Gastroesophageal sphincter (tissue), 4 donors: ENCODE data around the gene SIRPA. TPM values are rescaled to one million over a fixed set of nuclear protein-coding genes. Genes with fewer than 3 reads are reported as not detected.

Experiments
- ATAC-seq: fragments of 150-250 bp; one replicate; pipeline ENCODE4 v1.9.1; 2016; ENCODE audit warnings: mild to moderate bottlenecking, moderate library complexity
- H3K27ac ChIP-seq, 4 donors: fragments of 200-600 bp; sonication (generic) in 3 of 4; 1 replicate in 3 of 4; 2 replicates in 1 of 4; pipeline ENCODE4 v1.5.1; 2016 to 2019
- H3K27me3 ChIP-seq: fragments of 200-600 bp; sonication (generic); one replicate; pipeline ENCODE4 v1.5.1; 2019
- H3K36me3 ChIP-seq, 2 donors: fragments of 200-600 bp; sonication (generic); one replicate each; pipeline ENCODE4 v1.5.1; 2019; ENCODE audit warnings: control low read depth in 1 of 2
- H3K4me1 ChIP-seq, 3 donors: fragments of 200-600 bp; sonication (generic); 1 replicate in 2 of 3; 2 replicates in 1 of 3; pipeline ENCODE4 v1.5.1; 2016 to 2019; ENCODE audit warnings: control low read depth in 2 of 3
- H3K4me3 ChIP-seq, 2 donors: fragments of 200-600 bp; sonication (generic); one replicate each; pipeline ENCODE4 v1.5.1; 2019; ENCODE audit warnings: mild to moderate bottlenecking in 1 of 2, moderate library complexity in 1 of 2
- H3K9me3 ChIP-seq, 3 donors: fragments of 200-600 bp; sonication (generic); one replicate each; pipeline ENCODE4 v1.5.1; 2017 to 2019; ENCODE audit warnings: control low read depth in 2 of 3
- EP300 ChIP-seq: sonication (generic); formaldehyde crosslinking; IDR thresholded peaks from one replicate; pipeline ENCODE4 v1.6.1; 2017; ENCODE audit warnings: antibody characterized with exemption, mild to moderate bottlenecking
- POLR2A ChIP-seq, 2 donors: fragments of 450-650 bp; IDR thresholded peaks; one replicate each; pipeline ENCODE4 v1.6.1; 2017; ENCODE audit warnings: antibody characterized with exemption in 2 of 2, mild to moderate bottlenecking in 2 of 2, moderate library complexity in 1 of 2
- POLR2AphosphoS5 ChIP-seq: sonication (generic); formaldehyde crosslinking; IDR thresholded peaks from one replicate; pipeline ENCODE4 v1.6.1; 2017; ENCODE audit warnings: antibody characterized with exemption
- WGBS, 2 donors: methylation state at CpG; one replicate each; pipeline ENCODE4 v1.1.5; 2018; ENCODE audit warnings: low coverage in 1 of 2; 5-methylcytosine and 5-hydroxymethylcytosine counted together
- total RNA-seq, 4 donors: library from RNA; depleted of rRNA; stranded (reverse); fragments of >200 nt; gene quantifications; one replicate each; pipeline ENCODE4 v1.1.0, GENCODE V29; 2016
- TF ChIP-seq, protein P1 (sequence below), 4 experiments: fragments of 200-600 bp in 2 of 4; fragments of 450-650 bp in 2 of 4; sonication (generic) in 1 of 4; IDR thresholded peaks; one replicate each; pipeline ENCODE4 v1.5.1; 2017 to 2019; ENCODE audit warnings: antibody characterized with exemption in 4 of 4, mild to moderate bottlenecking in 2 of 4, moderate library complexity in 2 of 4

The SIRPA gene
- total RNA-seq, 4 donors from 2014 or later: 11.7 to 31.7 (median 27.4) TPM

DNA sequence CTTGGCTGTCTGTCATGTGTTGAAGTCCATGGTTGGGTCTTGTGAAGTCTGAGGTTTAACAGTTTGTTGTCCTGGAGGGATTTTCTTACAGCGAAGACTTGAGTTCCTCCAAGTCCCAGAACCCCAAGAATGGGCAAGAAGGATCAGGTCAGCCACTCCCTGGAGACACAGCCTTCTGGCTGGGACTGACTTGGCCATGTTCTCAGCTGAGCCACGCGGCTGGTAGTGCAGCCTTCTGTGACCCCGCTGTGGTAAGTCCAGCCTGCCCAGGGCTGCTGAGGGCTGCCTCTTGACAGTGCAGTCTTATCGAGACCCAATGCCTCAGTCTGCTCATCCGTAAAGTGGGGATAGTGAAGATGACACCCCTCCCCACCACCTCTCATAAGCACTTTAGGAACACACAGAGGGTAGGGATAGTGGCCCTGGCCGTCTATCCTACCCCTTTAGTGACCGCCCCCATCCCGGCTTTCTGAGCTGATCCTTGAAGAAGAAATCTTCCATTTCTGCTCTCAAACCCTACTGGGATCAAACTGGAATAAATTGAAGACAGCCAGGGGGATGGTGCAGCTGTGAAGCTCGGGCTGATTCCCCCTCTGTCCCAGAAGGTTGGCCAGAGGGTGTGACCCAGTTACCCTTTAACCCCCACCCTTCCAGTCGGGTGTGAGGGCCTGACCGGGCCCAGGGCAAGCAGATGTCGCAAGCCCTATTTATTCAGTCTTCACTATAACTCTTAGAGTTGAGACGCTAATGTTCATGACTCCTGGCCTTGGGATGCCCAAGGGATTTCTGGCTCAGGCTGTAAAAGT, 43.5 kb downstream of the SIRPA start:
- peaks cover 0 to 25% (median 16%) of the 10 kb centered on the region in 3 donors for H3K4me1 ChIP-seq
- no peak for ATAC-seq
- no peaks in the 10 kb centered on the region for H3K9me3 ChIP-seq
- H3K27me3 ChIP-seq: no peaks in the 10 kb centered on the region
- TF ChIP-seq, protein P1, sequence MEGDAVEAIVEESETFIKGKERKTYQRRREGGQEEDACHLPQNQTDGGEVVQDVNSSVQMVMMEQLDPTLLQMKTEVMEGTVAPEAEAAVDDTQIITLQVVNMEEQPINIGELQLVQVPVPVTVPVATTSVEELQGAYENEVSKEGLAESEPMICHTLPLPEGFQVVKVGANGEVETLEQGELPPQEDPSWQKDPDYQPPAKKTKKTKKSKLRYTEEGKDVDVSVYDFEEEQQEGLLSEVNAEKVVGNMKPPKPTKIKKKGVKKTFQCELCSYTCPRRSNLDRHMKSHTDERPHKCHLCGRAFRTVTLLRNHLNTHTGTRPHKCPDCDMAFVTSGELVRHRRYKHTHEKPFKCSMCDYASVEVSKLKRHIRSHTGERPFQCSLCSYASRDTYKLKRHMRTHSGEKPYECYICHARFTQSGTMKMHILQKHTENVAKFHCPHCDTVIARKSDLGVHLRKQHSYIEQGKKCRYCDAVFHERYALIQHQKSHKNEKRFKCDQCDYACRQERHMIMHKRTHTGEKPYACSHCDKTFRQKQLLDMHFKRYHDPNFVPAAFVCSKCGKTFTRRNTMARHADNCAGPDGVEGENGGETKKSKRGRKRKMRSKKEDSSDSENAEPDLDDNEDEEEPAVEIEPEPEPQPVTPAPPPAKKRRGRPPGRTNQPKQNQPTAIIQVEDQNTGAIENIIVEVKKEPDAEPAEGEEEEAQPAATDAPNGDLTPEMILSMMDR (IDR thresholded peaks at IDR 0.05): no peak
- TF ChIP-seq POLR2AphosphoS5 (no peak), EP300 (no peak), POLR2A (IDR thresholded peaks at IDR 0.05) (no peak)
- WGBS, 2 donors: 71 to 93% methylated on average over 2 to 4 of the region's 14 CpGs
- H3K27ac ChIP-seq: no peak overlapping the region
- H3K36me3 ChIP-seq: peaks cover 0 to 45% of the 10 kb centered on the region in 2 donors
- no peak overlapping the region for H3K4me3 ChIP-seq

DNA sequence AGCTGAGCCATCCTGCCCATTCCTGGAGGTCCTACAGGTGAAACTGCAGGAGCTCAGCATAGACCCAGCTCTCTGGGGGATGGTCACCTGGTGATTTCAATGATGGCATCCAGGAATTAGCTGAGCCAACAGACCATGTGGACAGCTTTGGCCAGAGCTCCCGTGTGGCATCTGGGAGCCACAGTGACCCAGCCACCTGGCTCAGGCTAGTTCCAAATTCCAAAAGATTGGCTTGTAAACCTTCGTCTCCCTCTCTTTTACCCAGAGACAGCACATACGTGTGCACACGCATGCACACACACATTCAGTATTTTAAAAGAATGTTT, 44.0 kb downstream of the SIRPA start:
- Histone ChIP-seq H3K4me1 (peaks cover 0 to 26% (median 16%) of the 10 kb centered on the region in 3 donors), H3K36me3 (peaks cover 0 to 45% of the 10 kb centered on the region in 2 donors), H3K27ac (no peak overlapping the region), H3K4me3 (no peak overlapping the region), H3K27me3 (no peaks in the 10 kb centered on the region), H3K9me3 (no peaks in the 10 kb centered on the region)
- TF ChIP-seq, protein P1 (IDR thresholded peaks at IDR 0.05): no peak
- no peak for TF ChIP-seq EP300
- TF ChIP-seq POLR2AphosphoS5: no peak
- no peak for TF ChIP-seq POLR2A (IDR thresholded peaks at IDR 0.05)
- WGBS, 2 donors: 90% methylated on average over 4 of the region's 4 CpGs; no CpG with 5 or more reads in 1 of the 2 donors
- ATAC-seq: no peak

DNA sequence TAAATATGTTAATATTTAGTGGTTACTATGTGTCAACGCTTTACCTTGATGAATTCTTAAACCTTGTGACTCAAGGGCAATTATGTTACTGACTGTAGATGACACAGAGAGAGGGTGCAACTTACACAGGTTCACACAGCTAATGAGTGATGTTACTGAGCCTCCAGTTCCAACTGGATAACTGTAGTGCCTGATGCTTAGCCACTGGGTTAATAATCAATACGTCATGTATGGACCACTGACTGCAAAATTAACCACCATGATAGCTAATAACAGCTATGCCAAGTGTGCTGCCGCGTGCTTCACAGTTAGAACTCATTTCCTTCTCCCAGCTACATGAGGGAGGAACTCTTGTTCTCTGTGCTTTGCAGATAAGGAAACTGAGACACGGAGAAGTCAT, 45.4 kb downstream of the SIRPA start:
- peaks cover 0 to 26% (median 15%) of the 10 kb centered on the region in 3 donors for H3K4me1 ChIP-seq
- H3K27me3 ChIP-seq: peaks cover 6% of the 10 kb centered on the region
- H3K9me3 ChIP-seq: no peaks in the 10 kb centered on the region
- H3K27ac ChIP-seq: no peak overlapping the region
- TF ChIP-seq POLR2AphosphoS5: no peak
- no peak for TF ChIP-seq EP300
- TF ChIP-seq, protein P1 (IDR thresholded peaks at IDR 0.05): no peak
- TF ChIP-seq POLR2A (IDR thresholded peaks at IDR 0.05): no peak
- peaks cover 0 to 35% of the 10 kb centered on the region in 2 donors for H3K36me3 ChIP-seq
- ATAC-seq: no peak
- WGBS, 2 donors: 75 to 85% methylated on average over 3 to 4 of the region's 5 CpGs
- no peak overlapping the region for H3K4me3 ChIP-seq

DNA sequence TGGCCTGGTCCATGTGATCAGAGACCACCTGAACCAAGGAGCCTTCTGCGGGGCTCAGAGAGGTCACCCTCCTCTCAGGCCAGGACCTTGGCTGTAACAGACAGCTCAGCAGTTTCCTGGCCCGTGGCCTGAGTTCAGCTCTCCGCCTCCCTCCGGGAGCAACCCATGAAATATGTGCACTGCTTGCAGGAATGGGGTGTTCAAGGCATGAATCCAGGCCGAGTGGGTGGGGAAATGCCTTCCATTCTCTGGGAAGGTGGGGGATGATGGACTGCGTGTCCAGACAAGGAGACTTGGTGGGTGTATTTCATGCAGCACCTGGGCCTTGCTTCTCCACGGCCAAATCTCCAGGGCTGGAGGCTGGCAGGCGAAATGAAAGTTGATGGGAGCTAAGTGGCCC, 46.0 kb downstream of the SIRPA start:
- WGBS, 2 donors: 30% methylated on average over 2 of the region's 8 CpGs; no CpG with 5 or more reads in 1 of the 2 donors
- H3K27ac ChIP-seq: no peak overlapping the region
- H3K27me3 ChIP-seq: peaks cover 10% of the 10 kb centered on the region
- ATAC-seq: no peak
- TF ChIP-seq EP300 (no peak), POLR2AphosphoS5 (no peak), POLR2A (IDR thresholded peaks at IDR 0.05) (no peak)
- TF ChIP-seq, protein P1 (IDR thresholded peaks at IDR 0.05): no peak
- H3K36me3 ChIP-seq: peaks cover 0 to 28% of the 10 kb centered on the region in 2 donors
- no peak overlapping the region for H3K4me3 ChIP-seq
- H3K9me3 ChIP-seq: no peaks in the 10 kb centered on the region
- peaks cover 0 to 29% (median 15%) of the 10 kb centered on the region in 3 donors for H3K4me1 ChIP-seq

DNA sequence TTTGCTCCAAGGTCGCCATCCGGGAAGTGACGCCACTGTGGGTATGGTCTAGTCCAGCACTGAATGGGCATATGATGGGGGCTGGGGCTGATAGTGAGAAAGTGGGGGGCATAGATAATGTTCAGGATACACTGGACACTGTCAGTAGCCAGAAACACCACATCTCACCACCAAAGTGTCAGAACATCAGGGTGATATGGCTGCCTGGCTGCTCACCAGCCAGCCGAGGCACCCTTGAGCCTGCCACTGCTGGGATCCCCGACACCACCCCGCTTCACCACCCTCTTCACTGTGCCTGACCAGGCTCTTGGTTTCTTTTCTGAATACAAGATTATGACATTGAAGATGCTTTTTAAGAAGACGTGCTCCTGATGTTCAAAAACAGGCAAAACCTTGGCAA, 46.9 kb downstream of the SIRPA start:
- H3K27ac ChIP-seq: no peak overlapping the region
- TF ChIP-seq, protein P1 (IDR thresholded peaks at IDR 0.05): no peak
- WGBS, 2 donors: 70 to 80% methylated on average over 2 to 6 of the region's 7 CpGs

More for the DNA sequence above, 46.9 kb downstream of the SIRPA start:
- H3K36me3 ChIP-seq: peaks cover 0 to 20% of the 10 kb centered on the region in 2 donors
- peaks cover 16% of the 10 kb centered on the region for H3K27me3 ChIP-seq
- peaks cover 0 to 36% (median 15%) of the 10 kb centered on the region in 3 donors for H3K4me1 ChIP-seq
- H3K9me3 ChIP-seq: no peaks in the 10 kb centered on the region
- no peak overlapping the region for H3K4me3 ChIP-seq
- ATAC-seq: no peak
